AG20443 (cell line): ENCODE measurements around the gene UNC13C.

Source experiments
- DNase-seq: peaks from one replicate; pipeline ENCODE4 v3.0.0; 2012; ENCODE audit warnings: low spot score, mixed read lengths

UNC13C gene

DNA sequence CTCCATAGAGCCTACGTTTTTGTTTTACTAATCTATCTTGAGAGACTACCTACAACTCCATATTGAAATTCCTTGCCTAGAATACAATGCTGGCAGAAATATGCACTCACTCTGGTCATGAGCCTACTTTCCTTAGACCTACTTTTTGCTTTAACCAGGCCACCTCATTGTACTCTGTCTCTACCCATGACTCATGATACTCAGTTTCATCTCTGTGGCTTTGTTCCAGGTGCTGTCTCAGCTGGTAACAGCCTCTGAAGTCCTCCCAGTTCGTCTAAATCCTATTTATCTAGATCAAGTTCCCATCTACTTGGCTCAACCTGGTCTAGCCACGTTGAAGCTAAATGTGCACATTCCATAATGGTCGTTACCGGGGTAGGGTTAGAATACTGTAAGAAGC, 682.1 kb downstream of the UNC13C start:
- DNase-seq = no peak

DNA sequence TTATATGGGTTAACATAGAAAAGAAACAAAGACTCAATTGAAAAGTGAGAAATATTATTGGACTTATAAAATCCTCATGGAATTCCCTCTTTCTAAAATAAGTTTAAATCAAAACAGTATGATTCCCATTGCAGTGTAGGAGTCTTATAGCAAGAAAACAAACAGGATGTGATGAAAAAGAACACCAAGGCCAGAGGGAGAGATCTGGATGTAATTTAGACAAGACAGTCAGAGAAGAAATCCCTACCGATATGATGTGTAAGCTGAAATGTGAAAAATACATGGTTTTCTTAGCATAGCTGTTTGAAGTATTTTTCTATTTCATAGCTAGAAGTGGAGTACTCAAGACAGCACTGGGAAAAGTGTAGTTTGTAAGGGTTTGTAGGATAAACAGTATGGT, 697.0 kb downstream of the UNC13C start:
- no peak for DNase-seq

DNA sequence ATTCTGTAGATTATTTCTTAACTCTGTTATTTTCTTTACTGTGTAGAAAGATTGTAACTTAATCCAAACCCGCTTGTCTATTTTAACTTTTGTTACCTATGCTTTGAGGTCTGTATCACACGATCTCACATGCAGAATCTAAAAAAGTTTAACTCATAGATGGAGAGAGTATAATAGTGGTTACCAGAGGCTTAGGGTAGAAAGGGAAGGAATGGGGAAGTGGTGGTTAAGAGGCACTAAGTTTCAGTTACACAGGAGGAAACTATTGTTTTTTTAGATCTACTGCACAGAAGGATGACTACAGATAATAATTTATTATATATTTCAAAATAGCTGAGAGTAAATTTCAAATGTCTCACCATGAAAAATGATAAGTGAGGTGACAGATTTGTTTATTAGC, 703.3 kb downstream of the UNC13C start:
- DNase-seq = no peak
